OCI-LY1 (cell line): ENCODE data around the gene PGAP1.
A peak's percentile ranks its signal among the peaks of the same experiment; 100 is the strongest.

Experiments
- H2AFZ ChIP-seq: fragments of 200-600 bp; sonication (generic), shearing (Covaris generic); 2 replicates; pipeline ENCODE4 v1.6.0; 2014; ENCODE audit warnings: antibody characterized with exemption, mild to moderate bottlenecking, low read length
- H3F3A ChIP-seq: fragments of 200-600 bp; sonication (generic), shearing (Covaris generic); 2 replicates; pipeline ENCODE4 v1.6.0; 2014; ENCODE audit warnings: mild to moderate bottlenecking, antibody characterized with exemption, low read length, moderate library complexity; ENCODE audit not compliant: insufficient read depth
- H3K27ac ChIP-seq: fragments of 200-600 bp; sonication (generic); 2 replicates; pipeline ENCODE4 v1.5.1; 2014; ENCODE audit warnings: low read length, mixed run types, mild to moderate bottlenecking, low read depth; ENCODE audit not compliant: poor library complexity, severe bottlenecking
- H3K27me3 ChIP-seq: fragments of 200-600 bp; sonication (generic); 2 replicates; pipeline ENCODE4 v1.6.0; 2014; ENCODE audit warnings: antibody characterized with exemption, mild to moderate bottlenecking, low read length, moderate library complexity; ENCODE audit not compliant: insufficient read depth
- H3K36me3 ChIP-seq: fragments of 200-600 bp; sonication (generic); 2 replicates; pipeline ENCODE4 v1.6.1; 2014; ENCODE audit warnings: mild to moderate bottlenecking, antibody characterized with exemption, low read length, moderate library complexity, mixed read lengths; ENCODE audit not compliant: insufficient read depth
- H3K4me1 ChIP-seq: fragments of 200-600 bp; sonication (generic); 2 replicates; pipeline ENCODE4 v1.5.1; 2014; ENCODE audit warnings: mild to moderate bottlenecking, low read length, moderate library complexity; ENCODE audit not compliant: insufficient read depth, severe bottlenecking
- H3K4me2 ChIP-seq: fragments of 200-600 bp; sonication (generic), shearing (Covaris generic); 2 replicates; pipeline ENCODE4 v1.6.1; 2014; ENCODE audit warnings: low read length
- H3K4me3 ChIP-seq: fragments of 200-600 bp; sonication (generic); 2 replicates; pipeline ENCODE4 v1.5.1; 2014; ENCODE audit warnings: low read length, low read depth, mild to moderate bottlenecking, mixed read lengths; ENCODE audit not compliant: poor library complexity, severe bottlenecking
- H3K79me2 ChIP-seq: fragments of 200-600 bp; shearing (Covaris generic); 2 replicates; pipeline ENCODE4 v1.6.1; 2016; ENCODE audit warnings: mixed run types, low read length, mixed read lengths; ENCODE audit not compliant: insufficient read depth
- H3K9ac ChIP-seq: fragments of 200-600 bp; sonication (generic), shearing (Covaris generic); 2 replicates; pipeline ENCODE4 v1.6.1; 2014; ENCODE audit warnings: mild to moderate bottlenecking, low read length, mixed read lengths
- H3K9me2 ChIP-seq: fragments of 200-600 bp; sonication (generic), shearing (Covaris generic); 2 replicates; pipeline ENCODE4 v1.6.1; 2014; ENCODE audit warnings: low read depth, mild to moderate bottlenecking, low read length, mixed read lengths
- H3K9me3 ChIP-seq: fragments of 200-600 bp; shearing (Covaris generic); 2 replicates; pipeline ENCODE4 v1.6.1; 2014; ENCODE audit warnings: low read length, mixed read lengths
- H4K20me1 ChIP-seq: fragments of 200-600 bp; sonication (generic), shearing (Covaris generic); 2 replicates; pipeline ENCODE4 v1.6.0; 2016; ENCODE audit warnings: mild to moderate bottlenecking, low read length; ENCODE audit not compliant: insufficient read depth
- EZH2 ChIP-seq: fragments of 200-600 bp; sonication (generic), shearing (Covaris generic); IDR thresholded peaks from 2 replicates; pipeline ENCODE4 v1.8.0; 2017; ENCODE audit warnings: borderline replicate concordance, mixed run types, mild to moderate bottlenecking, antibody characterized with exemption, low read length, moderate library complexity, mixed read lengths
- TF ChIP-seq, protein P1 (sequence below): fragments of 200-600 bp; sonication (generic), shearing (Covaris generic); IDR thresholded peaks from 2 replicates; pipeline ENCODE4 v1.5.1; 2017; ENCODE audit warnings: mild to moderate bottlenecking, antibody characterized with exemption, low read length, moderate library complexity, mixed read lengths

PGAP1 gene, protein sequence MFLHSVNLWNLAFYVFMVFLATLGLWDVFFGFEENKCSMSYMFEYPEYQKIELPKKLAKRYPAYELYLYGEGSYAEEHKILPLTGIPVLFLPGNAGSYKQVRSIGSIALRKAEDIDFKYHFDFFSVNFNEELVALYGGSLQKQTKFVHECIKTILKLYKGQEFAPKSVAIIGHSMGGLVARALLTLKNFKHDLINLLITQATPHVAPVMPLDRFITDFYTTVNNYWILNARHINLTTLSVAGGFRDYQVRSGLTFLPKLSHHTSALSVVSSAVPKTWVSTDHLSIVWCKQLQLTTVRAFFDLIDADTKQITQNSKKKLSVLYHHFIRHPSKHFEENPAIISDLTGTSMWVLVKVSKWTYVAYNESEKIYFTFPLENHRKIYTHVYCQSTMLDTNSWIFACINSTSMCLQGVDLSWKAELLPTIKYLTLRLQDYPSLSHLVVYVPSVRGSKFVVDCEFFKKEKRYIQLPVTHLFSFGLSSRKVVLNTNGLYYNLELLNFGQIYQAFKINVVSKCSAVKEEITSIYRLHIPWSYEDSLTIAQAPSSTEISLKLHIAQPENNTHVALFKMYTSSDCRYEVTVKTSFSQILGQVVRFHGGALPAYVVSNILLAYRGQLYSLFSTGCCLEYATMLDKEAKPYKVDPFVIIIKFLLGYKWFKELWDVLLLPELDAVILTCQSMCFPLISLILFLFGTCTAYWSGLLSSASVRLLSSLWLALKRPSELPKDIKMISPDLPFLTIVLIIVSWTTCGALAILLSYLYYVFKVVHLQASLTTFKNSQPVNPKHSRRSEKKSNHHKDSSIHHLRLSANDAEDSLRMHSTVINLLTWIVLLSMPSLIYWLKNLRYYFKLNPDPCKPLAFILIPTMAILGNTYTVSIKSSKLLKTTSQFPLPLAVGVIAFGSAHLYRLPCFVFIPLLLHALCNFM

DNA sequence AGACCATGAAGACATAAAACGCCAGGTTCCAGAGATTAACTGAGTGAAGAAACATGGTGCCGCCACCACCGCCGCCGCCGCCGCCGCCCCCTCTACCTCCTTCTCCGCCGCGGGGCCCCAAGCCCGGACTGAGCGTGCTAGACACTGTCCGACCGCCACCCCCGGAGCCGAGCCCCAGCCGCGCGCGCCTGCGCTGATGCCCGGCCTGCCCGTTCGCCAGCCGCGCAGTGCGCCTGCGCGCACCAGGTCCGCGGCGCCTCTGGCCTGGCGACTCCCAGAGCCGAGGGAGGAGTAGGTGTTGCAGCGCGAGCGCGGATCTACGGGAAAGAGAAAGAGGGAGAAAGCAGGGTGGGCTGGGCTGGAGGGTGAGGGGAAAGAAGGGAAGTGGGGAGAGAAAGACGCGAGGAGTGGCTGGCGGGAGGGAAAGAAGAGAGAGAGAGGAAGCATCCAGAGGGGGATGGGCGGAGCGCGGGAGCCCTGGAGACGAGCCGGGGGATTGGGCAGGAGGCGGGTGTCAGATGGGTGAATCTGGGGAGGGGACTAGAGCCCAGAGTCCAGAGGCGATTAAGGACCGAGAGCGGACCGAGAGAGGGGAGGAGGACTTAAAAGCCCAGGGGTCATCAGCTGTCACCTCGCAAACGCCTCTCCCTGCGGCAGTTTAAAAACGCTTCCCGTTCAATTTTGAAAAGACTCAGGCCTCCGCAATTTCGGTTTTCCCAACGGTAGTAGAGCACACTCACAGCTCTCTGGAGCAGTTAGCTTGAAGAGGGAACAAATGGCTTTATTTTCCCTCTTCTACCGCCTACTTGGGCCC is at the start of gene PGAP1:
PGAP1 (minus strand) TSS at position 146 of the 814 bp plus-strand sequence; CDS start at position 55, 91 bp downstream.
- TF ChIP-seq, protein P1, sequence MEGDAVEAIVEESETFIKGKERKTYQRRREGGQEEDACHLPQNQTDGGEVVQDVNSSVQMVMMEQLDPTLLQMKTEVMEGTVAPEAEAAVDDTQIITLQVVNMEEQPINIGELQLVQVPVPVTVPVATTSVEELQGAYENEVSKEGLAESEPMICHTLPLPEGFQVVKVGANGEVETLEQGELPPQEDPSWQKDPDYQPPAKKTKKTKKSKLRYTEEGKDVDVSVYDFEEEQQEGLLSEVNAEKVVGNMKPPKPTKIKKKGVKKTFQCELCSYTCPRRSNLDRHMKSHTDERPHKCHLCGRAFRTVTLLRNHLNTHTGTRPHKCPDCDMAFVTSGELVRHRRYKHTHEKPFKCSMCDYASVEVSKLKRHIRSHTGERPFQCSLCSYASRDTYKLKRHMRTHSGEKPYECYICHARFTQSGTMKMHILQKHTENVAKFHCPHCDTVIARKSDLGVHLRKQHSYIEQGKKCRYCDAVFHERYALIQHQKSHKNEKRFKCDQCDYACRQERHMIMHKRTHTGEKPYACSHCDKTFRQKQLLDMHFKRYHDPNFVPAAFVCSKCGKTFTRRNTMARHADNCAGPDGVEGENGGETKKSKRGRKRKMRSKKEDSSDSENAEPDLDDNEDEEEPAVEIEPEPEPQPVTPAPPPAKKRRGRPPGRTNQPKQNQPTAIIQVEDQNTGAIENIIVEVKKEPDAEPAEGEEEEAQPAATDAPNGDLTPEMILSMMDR, result no peak
- no peak for TF ChIP-seq EZH2
- Histone ChIP-seq H2AFZ (peak within 1 kb of the TSS; percentile 36), H3K79me2 (no peaks in the 10 kb centered on the region), H3K27ac (no peak within 1 kb of the TSS), H3K4me2 (peak within 1 kb of the TSS; percentile 80), H3K4me3 (peak within 1 kb of the TSS; percentile 72), H3K4me1 (peaks cover 29% of the 10 kb centered on the region), H3K36me3 (no peaks in the 10 kb centered on the region), H3K9me3 (no peaks in the 10 kb centered on the region), H3F3A (no peaks in the 10 kb centered on the region), H3K9ac (peak within 1 kb of the TSS; percentile 75), H3K27me3 (no peaks in the 10 kb centered on the region), H3K9me2 (no peaks in the 10 kb centered on the region), H4K20me1 (no peaks in the 10 kb centered on the region)

- no peaks in the 10 kb centered on the region for H3K79me2 ChIP-seq
- TF ChIP-seq, protein P1, result no peak
- TF ChIP-seq EZH2, result no peak
- H3K36me3 ChIP-seq, result no peaks in the 10 kb centered on the region; the same call in 1 of the 2 replicates
- H3K4me3 ChIP-seq, result no peak overlapping the region
- no peaks in the 10 kb centered on the region for H3K4me1 ChIP-seq
- H3K27ac ChIP-seq, result no peak overlapping the region
- no peak overlapping the region for H2AFZ ChIP-seq
- no peaks in the 10 kb centered on the region for H4K20me1 ChIP-seq
- no peaks in the 10 kb centered on the region for H3F3A ChIP-seq
- no peaks in the 10 kb centered on the region for H3K9me2 ChIP-seq
- H3K27me3 ChIP-seq, result no peaks in the 10 kb centered on the region
- no peak overlapping the region for H3K9ac ChIP-seq
- no peaks in the 10 kb centered on the region for H3K9me3 ChIP-seq
- H3K4me2 ChIP-seq, result no peak overlapping the region
These were observed 48.5 kb upstream of the PGAP1 start for GRCh38 chr2:196974970-196975369.
